Measurements from ENCODE around the gene BTN1A1. TPM values are rescaled to one million over a fixed set of nuclear protein-coding genes. Genes with fewer than 3 reads are reported as not detected.
"Not testable (repeated sequence)": the region's sequence is repeated elsewhere in the genome, so short reads cannot be mapped to it uniquely, and the experiment has no call there.

BTN1A1 gene
- polyA plus RNA-seq, 1 donor (not counting 4 experiments of a cell fraction or from before 2014, with no cell fraction given) = not detected

DNA sequence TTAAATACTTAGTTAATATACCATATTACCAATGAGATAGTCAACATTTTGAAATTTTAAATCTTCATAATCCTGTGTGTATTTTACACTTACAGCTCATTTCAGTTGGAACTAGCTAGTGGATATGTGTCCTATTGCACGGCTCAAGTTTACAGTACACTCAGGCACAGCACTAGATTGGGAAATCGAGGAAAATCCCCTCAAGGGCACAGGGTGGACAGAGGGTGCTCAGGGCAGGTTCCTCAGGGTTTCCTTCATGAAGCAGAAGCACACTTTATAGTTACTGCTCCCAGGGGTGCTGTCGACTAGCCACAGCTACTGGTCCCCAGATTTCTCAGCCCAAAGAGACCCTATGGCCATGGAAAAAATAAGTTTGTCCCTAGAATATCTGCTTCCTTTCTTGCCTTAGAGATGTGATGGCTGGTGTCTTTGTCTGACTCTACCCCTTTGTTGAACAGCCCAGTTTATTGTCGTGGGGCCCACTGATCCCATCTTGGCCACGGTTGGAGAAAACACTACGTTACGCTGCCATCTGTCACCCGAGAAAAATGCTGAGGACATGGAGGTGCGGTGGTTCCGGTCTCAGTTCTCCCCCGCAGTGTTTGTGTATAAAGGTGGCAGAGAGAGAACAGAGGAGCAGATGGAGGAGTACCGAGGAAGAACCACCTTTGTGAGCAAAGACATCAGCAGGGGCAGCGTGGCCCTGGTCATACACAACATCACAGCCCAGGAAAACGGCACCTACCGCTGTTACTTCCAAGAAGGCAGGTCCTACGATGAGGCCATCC is 40.9 kb upstream of the BTN1A1 start:
- dilution Hi-C loops (cut with MboI; ENCODE audit: extremely low pct_ligation_motif_present, low sequenced_read_pairs) = no loop called here
- H3K9me3 ChIP-seq (ENCODE audit: control insufficient read depth, low read depth, low read length) = no peaks in the 10 kb centered on the region
- H3K79me2 ChIP-seq (ENCODE audit: control insufficient read depth, insufficient read depth, low read length) = peaks cover 32% of the 10 kb centered on the region
- no peak for DNase-seq (ENCODE audit: low read depth, low spot score)
- H3K36me3 ChIP-seq (ENCODE audit: control insufficient read depth in 2 of 2, extremely low read depth in 1 of 2, insufficient read depth in 2 of 2, low read length in 2 of 2) = peaks cover 17 to 24% of the 10 kb centered on the region in 2 experiments
- no peak for FAIRE-seq
- no peak overlapping the region for H3K9ac ChIP-seq (ENCODE audit: control insufficient read depth, extremely low read depth, insufficient read depth, low read length)
- H3K4me1 ChIP-seq (ENCODE audit: control insufficient read depth, extremely low read depth, insufficient read depth, low read length) = peaks cover 14% of the 10 kb centered on the region
- no peaks in the 10 kb centered on the region for H3K27me3 ChIP-seq (ENCODE audit: control insufficient read depth, extremely low read depth, insufficient read depth, low read length)
- H3K4me2 ChIP-seq (ENCODE audit: control insufficient read depth, extremely low read depth, insufficient read depth, low read depth, low read length) = peak overlapping the region; percentile 38
- H3K9me1 ChIP-seq (ENCODE audit: control insufficient read depth, extremely low read depth, insufficient read depth, low read length) = no peaks in the 10 kb centered on the region
- TF ChIP-seq, protein P1, sequence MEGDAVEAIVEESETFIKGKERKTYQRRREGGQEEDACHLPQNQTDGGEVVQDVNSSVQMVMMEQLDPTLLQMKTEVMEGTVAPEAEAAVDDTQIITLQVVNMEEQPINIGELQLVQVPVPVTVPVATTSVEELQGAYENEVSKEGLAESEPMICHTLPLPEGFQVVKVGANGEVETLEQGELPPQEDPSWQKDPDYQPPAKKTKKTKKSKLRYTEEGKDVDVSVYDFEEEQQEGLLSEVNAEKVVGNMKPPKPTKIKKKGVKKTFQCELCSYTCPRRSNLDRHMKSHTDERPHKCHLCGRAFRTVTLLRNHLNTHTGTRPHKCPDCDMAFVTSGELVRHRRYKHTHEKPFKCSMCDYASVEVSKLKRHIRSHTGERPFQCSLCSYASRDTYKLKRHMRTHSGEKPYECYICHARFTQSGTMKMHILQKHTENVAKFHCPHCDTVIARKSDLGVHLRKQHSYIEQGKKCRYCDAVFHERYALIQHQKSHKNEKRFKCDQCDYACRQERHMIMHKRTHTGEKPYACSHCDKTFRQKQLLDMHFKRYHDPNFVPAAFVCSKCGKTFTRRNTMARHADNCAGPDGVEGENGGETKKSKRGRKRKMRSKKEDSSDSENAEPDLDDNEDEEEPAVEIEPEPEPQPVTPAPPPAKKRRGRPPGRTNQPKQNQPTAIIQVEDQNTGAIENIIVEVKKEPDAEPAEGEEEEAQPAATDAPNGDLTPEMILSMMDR (optimal IDR thresholded peaks at IDR 0.05 in 1 of 3, IDR thresholded peaks at IDR 0.05 in 1 of 3, conservative IDR thresholded peaks at IDR 0.05 in 1 of 3; ENCODE audit: extremely low read depth in 1 of 3, insufficient read depth in 2 of 3, low read length in 3 of 3) = no peak
- TF ChIP-seq EZH2 (IDR thresholded peaks at IDR 0.05; ENCODE audit: low read length) = no peak
- no peak overlapping the region for H3K27ac ChIP-seq (ENCODE audit: control insufficient read depth, insufficient read depth, low read length)
- H3K4me3 ChIP-seq (ENCODE audit: control insufficient read depth in 2 of 3, extremely low read depth in 1 of 3, insufficient read depth in 2 of 3, low read depth in 1 of 3, low read length in 3 of 3) = peak overlapping the region in 1 of 3 experiments; percentile 4
- no peak overlapping the region for H2AFZ ChIP-seq (ENCODE audit: control insufficient read depth, low read length)
- no peaks in the 10 kb centered on the region for H4K20me1 ChIP-seq (ENCODE audit: control insufficient read depth, extremely low read depth, insufficient read depth, low read length)

DNA sequence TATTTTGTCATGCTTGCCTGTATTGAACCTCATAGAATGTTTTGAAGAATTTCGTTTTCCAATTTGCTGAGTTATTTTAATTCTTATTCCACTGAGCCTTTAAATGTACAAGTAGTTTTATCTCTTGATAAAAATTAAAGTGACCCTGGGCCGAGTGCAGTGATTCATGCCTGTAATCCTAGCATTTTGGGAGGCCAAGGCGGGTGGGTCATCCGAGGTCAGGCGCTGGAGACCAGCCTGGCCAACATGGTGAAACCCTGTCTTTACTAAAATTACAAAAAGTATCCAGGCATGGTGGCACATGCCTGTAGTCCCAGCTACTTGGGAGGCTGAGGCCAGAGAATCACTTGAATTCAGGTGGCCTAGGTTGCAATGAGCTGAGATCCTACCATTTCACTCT is 38.8 kb upstream of the BTN1A1 start:
- H2AFZ ChIP-seq (ENCODE audit: control insufficient read depth, low read length); DNase-seq (ENCODE audit: low read depth, low spot score); dilution Hi-C loops (cut with MboI; ENCODE audit: extremely low pct_ligation_motif_present, low sequenced_read_pairs); H3K9me1 ChIP-seq (ENCODE audit: control insufficient read depth, extremely low read depth, insufficient read depth, low read length); H3K27ac ChIP-seq (ENCODE audit: control insufficient read depth, insufficient read depth, low read length); H3K9me3 ChIP-seq (ENCODE audit: control insufficient read depth, low read depth, low read length); H4K20me1 ChIP-seq (ENCODE audit: control insufficient read depth, extremely low read depth, insufficient read depth, low read length); H3K9ac ChIP-seq (ENCODE audit: control insufficient read depth, extremely low read depth, insufficient read depth, low read length); H3K4me2 ChIP-seq (ENCODE audit: control insufficient read depth, extremely low read depth, insufficient read depth, low read depth, low read length); H3K4me3 ChIP-seq (ENCODE audit: control insufficient read depth in 2 of 3, extremely low read depth in 1 of 3, insufficient read depth in 2 of 3, low read depth in 1 of 3, low read length in 3 of 3); H3K27me3 ChIP-seq (ENCODE audit: control insufficient read depth, extremely low read depth, insufficient read depth, low read length); FAIRE-seq: not testable (repeated sequence)
- peaks cover 30 to 41% of the 10 kb centered on the region in 2 experiments for H3K36me3 ChIP-seq (ENCODE audit: control insufficient read depth in 2 of 2, extremely low read depth in 1 of 2, insufficient read depth in 2 of 2, low read length in 2 of 2)
- peaks cover 10% of the 10 kb centered on the region for H3K4me1 ChIP-seq (ENCODE audit: control insufficient read depth, extremely low read depth, insufficient read depth, low read length)
- H3K79me2 ChIP-seq (ENCODE audit: control insufficient read depth, insufficient read depth, low read length) = peaks cover 32% of the 10 kb centered on the region

Measured in keratinocyte (primary cell).